Hepatocyte (in vitro differentiated cells): ENCODE results near the gene SP3.

Experiments used
- EZH2 ChIP-seq: fragments of 200-600 bp; sonication (generic); IDR thresholded peaks from 2 replicates; pipeline ENCODE4 v1.6.1; 2016; ENCODE audit warnings: antibody characterized with exemption, mild to moderate bottlenecking, borderline replicate concordance
- EZH2phosphoT487 ChIP-seq: fragments of 200-600 bp; sonication (generic); IDR thresholded peaks from one replicate; pipeline ENCODE4 v1.6.1; 2018; ENCODE audit warnings: antibody characterized with exemption, mild to moderate bottlenecking, low read depth, moderate library complexity; ENCODE audit not compliant: unreplicated experiment, severe bottlenecking
- TF ChIP-seq, protein P1 (sequence below): fragments of 200-600 bp; sonication (generic); IDR thresholded peaks from 2 replicates; pipeline ENCODE4 v1.5.1; 2016; ENCODE audit warnings: antibody characterized with exemption, mild to moderate bottlenecking; ENCODE audit not compliant: poor library complexity

GRCh38 chr2:173881886-173882285, 83.3 kb downstream of the SP3 start:
- TF ChIP-seq, protein P1, sequence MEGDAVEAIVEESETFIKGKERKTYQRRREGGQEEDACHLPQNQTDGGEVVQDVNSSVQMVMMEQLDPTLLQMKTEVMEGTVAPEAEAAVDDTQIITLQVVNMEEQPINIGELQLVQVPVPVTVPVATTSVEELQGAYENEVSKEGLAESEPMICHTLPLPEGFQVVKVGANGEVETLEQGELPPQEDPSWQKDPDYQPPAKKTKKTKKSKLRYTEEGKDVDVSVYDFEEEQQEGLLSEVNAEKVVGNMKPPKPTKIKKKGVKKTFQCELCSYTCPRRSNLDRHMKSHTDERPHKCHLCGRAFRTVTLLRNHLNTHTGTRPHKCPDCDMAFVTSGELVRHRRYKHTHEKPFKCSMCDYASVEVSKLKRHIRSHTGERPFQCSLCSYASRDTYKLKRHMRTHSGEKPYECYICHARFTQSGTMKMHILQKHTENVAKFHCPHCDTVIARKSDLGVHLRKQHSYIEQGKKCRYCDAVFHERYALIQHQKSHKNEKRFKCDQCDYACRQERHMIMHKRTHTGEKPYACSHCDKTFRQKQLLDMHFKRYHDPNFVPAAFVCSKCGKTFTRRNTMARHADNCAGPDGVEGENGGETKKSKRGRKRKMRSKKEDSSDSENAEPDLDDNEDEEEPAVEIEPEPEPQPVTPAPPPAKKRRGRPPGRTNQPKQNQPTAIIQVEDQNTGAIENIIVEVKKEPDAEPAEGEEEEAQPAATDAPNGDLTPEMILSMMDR = no peak
- no peak for TF ChIP-seq EZH2phosphoT487
- TF ChIP-seq EZH2 = no peak
